ENCODE measurements around the gene ZFP36L2.

Gene ZFP36L2, protein sequence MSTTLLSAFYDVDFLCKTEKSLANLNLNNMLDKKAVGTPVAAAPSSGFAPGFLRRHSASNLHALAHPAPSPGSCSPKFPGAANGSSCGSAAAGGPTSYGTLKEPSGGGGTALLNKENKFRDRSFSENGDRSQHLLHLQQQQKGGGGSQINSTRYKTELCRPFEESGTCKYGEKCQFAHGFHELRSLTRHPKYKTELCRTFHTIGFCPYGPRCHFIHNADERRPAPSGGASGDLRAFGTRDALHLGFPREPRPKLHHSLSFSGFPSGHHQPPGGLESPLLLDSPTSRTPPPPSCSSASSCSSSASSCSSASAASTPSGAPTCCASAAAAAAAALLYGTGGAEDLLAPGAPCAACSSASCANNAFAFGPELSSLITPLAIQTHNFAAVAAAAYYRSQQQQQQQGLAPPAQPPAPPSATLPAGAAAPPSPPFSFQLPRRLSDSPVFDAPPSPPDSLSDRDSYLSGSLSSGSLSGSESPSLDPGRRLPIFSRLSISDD

DNA sequence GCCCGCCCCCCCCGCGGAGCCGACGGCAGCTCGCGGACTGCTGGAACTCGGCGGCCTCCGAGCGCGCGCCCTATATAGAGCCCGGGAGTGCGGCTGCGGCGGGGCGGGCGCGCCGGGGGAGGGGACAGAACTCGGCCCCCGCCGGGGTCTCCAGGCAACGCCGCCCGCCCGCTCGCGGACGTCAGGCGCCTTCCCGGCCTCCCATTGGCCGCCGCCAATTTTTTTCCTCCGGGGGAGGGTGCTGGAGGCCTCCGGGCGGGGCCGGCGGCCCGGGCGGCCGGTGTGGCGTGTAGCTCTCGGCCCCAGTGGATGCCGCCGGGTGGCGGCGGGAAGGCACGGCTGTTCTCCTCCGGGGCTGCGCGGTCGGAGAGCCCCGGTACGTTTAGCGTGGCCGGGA lies at the start of gene ZFP36L2:
Gene ZFP36L2 (minus strand): TSS at position 49 of the 397 bp plus-strand sequence. CDS start 291 bp downstream, outside the sequence.
- peak; percentile 94 for DNase-seq (ENCODE audit: low read depth)

DNA sequence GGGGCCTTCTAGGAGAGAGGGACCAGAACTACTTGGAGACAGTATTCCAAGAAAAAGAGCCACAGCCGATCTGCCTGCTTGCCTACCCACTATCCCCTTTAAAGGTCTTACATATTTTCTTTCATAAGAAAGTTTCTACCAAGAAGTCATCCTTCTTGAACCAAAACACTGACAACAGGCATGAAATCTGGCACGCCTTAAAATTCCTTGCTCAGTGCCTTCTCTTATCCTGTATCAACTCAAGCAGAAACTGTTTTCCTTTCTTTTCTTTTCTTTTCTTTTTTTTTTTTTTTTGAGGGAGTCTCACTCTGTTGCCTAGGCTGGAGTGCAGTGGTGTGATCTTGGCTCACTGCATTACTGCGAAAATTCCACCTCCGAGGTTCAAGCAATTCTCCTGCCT lies 48.3 kb upstream of the ZFP36L2 start:
- DNase-seq (ENCODE audit: low read depth) = no peak

DNA sequence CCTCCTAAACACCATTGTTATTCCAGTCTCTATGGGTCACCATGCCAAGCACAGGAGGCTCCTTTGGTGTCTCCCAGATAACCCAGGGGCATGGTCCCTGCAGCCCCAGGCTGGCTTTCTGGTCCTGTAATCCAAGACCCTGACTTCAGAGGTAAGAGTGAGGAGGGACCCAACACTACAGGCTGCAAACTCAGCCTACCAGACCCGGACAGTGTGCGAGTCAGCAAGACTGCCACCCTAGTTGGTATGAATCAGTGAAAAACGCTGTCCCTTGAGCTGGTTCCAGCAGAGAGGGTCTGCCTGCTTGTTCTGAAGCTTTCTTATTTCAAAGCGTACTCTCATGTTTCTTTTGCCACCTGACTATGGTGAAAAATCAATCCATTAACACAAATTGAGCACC lies 47.6 kb upstream of the ZFP36L2 start:
- no peak for DNase-seq (ENCODE audit: low read depth)

DNA sequence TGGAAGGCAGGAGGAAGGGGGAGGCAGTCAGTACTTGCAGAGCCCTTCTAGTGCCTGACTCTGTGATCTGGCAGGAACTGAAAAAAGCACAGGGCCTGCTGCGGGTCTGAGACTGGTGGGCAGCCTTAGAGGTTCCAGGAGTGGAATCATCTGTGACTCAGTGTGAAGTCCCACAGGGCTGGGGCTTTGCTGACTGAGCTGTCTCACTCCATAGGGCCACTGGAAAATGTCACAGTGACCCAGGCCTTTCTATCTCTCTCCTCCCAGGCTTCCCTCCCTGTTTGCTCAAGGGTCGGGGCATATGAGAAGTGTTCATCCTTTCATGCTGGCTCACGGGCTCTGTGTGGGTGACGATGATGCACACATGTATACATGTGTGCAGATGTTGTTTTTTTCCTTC lies 47.1 kb upstream of the ZFP36L2 start:
- DNase-seq (ENCODE audit: low read depth) = no peak

DNA sequence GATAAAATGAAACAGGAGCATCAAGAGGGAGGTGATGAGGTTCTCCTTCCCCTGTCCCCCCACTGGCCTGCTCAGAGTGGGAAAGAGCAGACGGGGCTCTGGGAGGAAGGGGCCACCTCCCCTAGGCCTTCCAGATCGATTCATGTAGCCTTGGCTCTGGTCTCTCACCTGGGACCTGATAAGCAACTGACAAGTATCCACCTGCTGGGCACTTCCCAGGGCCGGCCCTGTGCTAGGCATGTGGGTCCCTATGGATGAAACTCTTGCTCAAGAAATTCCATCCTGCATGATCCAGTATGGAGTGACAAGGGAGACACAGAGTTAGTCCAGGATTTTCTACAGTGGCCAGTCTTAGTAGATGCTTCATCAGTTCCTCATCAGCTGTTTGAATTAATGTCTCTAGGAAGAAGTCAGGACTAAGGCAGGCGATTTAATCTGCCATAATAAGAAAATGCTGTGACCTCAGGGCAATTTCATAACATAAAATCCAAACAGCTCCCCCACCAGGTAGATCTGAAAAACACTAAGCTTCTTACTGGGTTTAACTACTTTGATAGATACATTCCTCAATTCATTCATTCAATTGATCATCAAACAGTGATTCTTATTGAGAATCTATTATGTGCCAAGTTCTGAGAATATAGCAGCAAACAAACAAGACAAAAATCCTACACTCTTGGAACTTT lies 44.7 kb upstream of the ZFP36L2 start:
- no peak for DNase-seq (ENCODE audit: low read depth)

DNA sequence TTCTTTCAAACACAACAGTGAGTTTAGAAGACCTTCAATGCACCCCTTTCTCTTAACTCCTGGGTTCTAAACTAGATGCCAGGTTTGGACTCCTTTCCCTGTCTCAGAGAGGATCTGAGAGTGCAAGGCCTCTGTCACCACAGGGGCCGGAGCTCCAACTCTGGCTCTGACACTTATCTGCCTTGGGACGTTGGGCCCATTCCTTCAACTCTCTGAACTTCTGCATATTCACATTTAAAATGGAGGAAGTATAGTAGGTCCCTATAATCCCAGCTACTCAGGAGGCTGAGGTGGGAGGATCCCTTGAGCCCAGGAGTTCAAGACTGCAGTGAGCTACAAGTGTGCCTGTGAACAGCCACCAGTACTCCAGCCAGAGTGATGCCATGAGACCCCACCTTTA lies 44.1 kb upstream of the ZFP36L2 start:
- no peak for DNase-seq (ENCODE audit: low read depth)

DNA sequence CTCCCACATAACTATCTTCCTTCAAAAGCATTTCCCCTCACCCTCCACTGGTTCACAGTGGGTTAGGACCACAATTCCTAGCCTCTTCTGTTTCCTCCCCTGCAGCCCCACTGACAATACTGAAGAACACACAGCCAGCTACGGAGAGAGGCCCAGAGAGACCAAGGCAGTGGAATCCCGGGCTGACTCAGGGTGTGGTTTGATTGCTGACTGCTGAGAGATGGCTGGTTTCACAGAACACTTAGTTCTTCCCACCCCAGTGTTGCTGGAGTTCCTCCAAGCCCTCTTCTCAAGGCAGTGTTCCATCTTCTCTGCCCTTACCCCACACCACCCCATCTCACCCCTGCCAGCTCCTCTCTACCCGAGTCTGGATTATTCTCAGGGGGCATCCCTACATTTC lies 43.3 kb upstream of the ZFP36L2 start:
- DNase-seq (ENCODE audit: low read depth) = peak; percentile 64

DNA sequence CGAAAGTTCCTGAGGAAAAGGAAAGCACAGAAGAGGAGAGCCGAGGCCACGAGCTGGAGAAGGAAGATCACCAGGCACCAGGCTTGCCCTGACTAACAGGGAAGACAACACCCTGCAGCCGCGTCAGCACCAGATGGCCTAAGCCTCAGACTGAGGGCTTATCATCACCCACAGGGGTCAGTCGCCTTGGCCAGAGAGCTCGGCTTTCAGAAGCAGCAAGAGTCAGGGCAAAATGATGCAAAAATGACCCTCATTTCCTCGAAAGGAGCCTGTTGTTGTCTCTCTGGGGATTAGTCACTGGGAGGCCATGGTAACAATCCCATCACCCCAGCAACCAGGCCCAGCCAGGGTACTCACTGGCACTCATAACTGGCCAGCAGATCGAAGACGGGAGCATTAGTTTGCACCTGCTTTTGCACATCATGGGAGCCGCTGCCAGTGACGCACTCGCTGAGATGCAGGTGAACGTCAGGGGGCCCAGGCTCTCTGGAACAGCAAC lies 42.7 kb upstream of the ZFP36L2 start:
- peak; percentile 95 for DNase-seq (ENCODE audit: low read depth)

DNA sequence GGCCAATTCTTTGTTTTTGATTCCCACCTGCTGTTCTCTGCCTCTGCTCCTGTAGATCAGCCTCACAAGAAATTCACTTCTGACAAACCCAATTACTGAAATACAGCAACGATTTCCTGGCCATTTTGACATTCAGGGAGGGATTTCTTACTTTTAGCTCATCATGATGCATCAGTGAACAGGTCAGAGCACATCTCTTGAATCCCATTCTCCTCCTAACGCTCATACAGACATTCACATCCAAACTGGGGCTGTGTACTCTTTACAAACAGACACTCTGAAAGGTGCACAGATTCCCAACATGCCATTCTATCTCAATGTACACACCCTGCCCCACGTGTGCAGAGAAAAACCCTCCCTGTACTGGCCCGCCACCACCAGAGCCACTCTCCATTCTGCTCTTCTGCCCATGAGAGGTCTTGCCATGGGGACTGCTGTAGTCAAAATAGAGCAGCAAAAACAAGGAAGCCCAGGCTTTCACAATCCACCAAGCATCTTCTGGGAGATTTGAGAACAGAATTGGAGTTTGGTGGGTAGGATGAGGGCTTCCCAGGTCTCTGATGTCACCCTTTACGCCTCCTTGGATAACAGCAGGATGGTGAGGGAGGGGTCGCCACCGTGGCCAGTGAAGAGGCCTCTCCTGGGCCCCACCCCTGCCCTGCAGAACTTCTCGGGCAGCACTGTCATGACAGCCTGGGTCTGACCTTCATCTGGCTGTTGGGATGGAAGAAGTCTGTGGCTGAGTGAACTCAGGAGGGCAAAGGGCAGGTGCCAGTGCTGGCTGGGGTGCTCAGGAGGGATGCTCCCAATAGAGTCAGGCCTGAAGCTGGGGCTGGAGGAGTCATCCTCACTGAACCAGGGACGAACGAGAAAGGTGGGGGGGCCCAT lies 41.9 kb upstream of the ZFP36L2 start:
- DNase-seq (ENCODE audit: low read depth) = no peak

DNA sequence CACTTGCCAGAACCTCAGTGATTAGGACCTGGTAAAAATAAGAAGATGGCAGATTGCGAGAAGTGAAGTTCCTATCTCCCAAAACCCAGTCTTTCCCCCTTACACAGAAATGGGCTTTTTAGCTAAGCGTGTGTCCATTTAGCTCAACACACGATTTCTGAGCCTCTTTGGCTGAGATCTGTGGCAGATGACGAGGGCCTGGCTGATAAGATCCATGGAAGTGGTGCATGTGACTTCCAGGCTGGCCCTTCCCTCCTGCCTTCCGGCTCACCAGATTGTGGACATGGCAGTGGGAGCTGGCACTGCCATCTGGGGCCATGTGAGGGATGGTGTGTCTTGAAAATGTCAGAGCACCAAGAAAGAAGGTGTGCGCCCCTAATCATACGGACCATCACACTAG lies 41.0 kb upstream of the ZFP36L2 start:
- DNase-seq (ENCODE audit: low read depth) = no peak

DNA sequence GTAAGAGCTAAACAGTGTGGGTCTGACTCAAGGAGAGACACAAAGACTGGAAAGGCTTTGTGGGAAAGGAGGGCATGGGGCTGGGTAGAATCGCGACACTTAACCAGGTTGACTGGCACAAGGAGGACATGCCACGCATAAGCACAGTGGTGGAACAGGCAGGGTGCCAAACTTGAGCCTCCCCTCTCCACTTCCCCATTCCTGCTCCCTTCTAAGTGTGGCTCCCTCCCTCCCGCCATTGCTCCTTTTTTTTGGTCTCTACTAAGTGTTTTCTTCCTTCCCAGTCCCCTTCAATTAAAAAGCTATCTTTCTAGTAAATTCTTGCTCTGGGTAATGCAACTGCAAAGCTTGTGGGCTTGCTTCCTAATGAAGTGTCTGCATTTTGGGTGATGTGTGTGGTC lies 40.3 kb upstream of the ZFP36L2 start:
- no peak for DNase-seq (ENCODE audit: low read depth)

DNA sequence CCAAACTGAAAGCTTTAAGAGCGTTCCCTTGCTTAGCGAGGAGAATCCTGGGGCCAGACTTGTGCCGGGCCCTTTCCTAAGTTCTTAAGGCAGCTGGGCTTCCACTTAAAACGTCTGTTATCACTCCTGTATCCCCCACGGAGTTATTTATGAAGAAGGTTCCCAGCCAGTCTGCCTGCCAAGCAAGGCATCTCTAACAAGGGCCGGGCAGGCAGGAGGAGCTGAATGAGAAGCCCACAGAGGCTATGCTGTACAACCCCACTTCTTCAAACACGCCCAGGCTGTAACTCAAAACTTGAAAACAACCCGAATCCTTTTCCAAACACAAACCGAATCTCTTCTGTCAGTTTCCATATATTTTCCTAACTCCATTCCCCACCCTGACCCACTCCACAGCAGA lies 39.0 kb upstream of the ZFP36L2 start:
- no peak for DNase-seq (ENCODE audit: low read depth)

DNA sequence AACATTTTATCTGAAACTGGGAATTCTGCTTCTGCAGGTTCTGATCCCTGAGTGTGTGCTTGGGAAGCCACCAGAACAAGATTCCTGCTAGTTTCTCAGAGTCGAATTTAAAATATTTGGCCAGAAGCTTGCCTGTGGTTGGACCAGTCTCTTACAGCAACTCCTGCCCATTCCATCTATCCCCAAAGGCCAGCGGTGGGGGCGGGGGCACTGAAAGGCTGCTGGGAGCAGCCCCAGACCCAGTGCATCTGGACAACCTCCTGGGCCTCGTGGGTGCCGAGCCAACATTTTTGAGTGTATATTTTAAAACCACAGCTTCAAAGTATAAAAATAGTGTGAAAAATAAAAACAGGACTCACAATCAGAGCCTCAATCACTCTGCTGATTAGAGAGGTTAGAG lies 38.6 kb upstream of the ZFP36L2 start:
- DNase-seq (ENCODE audit: low read depth) = no peak

DNA sequence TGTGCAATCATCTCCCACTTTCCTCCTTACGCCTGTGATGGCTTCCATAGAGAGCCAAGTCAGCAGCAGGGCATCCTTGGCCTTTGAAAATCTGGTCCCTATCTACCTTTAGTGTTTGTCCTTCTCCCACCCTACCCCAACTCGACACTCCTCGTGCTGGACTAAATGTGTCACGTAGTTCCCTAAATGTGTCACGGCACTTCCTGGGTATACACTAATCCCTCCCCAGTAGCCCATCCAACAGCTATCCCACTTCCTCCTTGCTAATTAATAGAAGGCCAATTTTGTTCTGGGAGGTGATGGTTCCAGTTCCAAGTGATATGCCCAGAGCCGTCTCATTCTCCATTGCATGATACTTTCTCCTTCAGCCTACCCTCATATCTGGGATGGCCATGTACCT lies 36.5 kb upstream of the ZFP36L2 start:
- DNase-seq (ENCODE audit: low read depth) = no peak

DNA sequence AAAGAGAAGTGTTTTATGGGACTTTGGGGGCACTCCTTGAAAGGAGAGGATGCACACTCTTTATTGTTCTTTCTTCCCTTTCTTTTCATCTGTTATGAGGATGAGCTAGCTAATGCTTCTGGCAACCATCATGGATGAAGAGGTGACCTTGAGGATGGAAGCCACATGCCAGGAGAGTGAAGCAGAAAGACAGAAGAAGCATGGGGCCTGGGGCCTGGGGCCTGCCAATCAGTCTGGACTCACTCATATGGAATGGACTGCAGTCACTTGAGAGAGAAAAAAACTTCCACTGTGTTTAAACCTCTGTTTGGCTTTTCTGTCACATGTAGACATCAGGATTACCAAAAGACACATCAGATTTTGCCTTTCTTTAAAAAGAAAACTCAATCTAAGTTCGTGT lies 35.8 kb upstream of the ZFP36L2 start:
- no peak for DNase-seq (ENCODE audit: low read depth)

DNA sequence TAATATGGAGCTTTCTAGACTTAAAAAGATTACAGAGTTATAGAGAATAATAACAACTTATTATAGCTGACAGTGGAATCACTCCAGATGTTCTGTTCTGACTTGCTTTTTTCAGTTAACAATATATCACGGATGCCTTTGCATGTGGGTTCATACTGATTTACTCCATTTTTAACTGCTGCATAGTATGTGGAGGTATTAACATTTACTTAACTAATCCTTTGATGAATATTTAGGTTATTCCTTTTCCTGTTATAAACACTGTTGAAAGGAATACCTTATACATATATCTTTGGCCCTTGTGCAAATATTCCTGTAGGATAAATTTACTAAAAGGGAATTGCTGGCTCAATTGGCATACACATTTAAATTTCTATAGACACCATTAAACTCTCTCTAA lies 33.1 kb upstream of the ZFP36L2 start:
- no peak for DNase-seq (ENCODE audit: low read depth)

DNA sequence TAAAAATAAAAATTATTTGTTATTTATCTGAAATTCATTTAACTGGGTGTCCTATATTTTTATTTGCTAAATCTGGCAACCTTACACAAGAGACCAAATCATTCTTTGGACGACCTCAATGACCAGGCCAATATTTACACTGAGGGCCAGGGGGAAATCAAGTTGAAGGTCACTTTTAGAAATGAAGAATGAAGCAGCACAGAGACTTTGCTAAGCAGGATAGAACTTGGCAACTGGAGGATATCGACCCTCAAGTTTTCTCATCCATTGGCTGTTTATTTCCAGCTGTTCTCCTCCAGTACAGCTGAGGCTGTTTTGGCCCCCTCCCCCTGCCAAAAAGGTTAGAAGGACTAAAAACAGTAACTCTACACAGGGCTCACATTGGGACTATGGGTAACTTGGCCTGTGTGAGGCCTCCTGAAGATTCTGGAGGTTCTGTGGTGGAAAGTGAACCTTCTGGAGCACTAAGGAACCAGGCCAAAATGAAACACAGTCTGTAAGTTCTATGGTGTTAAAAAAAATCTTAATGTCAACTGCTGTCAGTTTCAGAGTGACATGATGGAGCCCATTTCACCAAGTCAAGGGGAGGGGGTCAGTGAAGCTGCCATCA lies 32.2 kb upstream of the ZFP36L2 start:
- no peak for DNase-seq (ENCODE audit: low read depth)

DNA sequence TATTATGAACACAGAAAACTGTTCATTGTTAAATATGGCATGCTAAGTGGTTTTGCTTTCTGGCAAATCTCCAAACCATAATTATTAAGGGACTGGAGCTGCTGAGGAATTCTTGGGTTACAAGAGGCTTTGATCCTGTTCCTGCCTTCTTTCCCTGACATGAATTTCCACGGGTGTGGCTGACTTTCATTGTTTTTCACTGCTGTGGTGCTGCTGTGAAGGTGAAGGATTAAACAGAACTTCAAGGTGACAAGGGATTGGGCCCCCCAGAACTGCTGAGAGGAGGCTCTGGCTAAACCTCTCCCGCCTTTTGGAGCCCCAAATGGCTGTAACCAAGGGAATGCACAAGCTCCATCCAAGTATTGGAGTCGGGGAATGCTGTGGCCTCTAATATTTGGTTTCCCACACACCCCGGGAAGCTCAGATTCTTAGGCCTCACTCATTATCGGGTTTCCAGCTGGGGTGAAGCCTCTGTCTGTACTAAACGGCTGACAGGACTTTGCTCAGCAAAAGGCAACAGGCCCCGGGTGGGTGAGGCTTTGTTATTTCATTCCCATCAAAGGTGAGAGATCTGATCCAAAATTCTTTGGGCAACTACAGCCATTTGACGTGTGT lies 29.0 kb upstream of the ZFP36L2 start:
- no peak for DNase-seq (ENCODE audit: low read depth)

DNA sequence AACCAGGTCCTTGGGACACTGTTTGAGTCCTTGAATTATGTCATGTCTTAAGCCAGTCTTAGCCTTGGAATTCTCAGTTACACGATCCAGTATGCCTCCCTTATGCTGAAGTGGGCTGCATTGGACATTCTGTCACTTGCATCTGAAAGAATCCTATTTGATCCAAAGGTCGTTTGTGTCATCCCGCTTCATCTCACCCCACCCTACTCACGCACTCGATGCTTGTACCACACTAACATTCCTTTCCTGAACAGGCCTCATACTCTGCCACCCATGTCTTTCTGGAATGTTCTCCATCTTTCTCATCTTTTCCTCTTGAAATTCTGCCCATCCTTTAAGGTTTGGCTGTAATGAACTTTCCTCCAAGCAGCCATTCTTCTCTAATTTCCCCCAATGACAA lies 27.9 kb upstream of the ZFP36L2 start:
- DNase-seq (ENCODE audit: low read depth) = no peak

DNA sequence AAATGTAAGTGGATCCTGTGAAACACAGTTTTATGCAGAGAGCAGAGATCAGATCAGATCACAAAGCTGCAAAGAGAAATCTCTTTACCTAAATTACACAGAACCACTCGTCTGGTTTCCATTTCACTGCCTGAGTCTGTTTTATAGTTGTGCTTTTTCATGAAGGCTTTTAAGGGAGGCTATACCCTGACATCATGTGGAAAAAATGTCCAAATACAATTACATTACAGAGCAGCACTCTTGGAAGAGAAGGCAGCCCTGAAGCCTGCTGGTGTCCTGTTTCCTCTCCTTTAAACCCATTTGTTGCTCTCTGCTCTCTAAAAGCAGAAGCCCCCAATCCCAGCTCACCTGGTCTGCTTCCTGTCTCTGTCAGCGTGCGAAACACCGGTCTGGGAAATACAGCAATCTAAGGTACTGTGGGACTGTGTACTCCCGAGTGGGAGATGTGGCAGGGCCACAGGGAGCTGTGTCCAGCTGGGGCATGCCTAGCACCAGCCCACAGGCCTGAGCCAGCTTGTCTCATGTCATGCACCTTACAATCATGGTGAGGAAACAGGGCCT lies 24.8 kb upstream of the ZFP36L2 start:
- DNase-seq (ENCODE audit: low read depth) = peak; percentile 56

DNA sequence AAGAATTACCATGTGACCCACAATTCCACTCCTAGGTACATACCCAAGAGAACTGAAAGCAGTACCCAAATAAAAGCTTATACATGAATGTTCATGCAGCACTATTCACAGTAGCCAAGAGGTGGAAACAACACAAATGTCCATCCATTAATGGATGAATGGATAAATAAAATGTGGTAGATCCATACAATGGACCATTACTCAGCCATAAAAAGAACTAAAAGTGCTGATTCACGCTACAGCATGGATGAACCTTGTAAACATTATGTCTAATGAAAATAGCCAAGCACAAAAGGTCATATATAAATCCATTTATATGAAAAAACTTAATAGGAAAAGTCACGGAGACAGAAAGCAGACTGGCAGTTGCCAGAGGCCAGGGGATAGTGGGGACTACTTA lies 23.6 kb upstream of the ZFP36L2 start:
- DNase-seq (ENCODE audit: low read depth) = no peak
